SK-N-SH (cell line): ENCODE measurements around the gene MRPL1. TPM values are rescaled to one million over a fixed set of nuclear protein-coding genes. Genes with fewer than 3 reads are reported as not detected.
A peak's percentile ranks its signal among the peaks of the same experiment; 100 is the strongest.

Experiments used
- CTCF ChIA-PET: fragments of 300-600, 350-600 bp; formaldehyde crosslinking; extraction: SDS; loops from one replicate; lab custom pipeline; 2021; lab: Yijun Ruan, JAX
- POLR2A ChIA-PET: fragments of 350-600 bp; sonication (Branson Sonifier 250); formaldehyde crosslinking; extraction: SDS; loops from one replicate; lab custom pipeline; 2020; ENCODE audit warnings: antibody characterized with exemption, inconsistent platforms; lab: Yijun Ruan, JAX
- DNase-seq: peaks from one replicate; pipeline ENCODE4 v3.0.0; 2012
- H2AFZ ChIP-seq: fragments of 200-600 bp; sonication (generic); 2 replicates; pipeline ENCODE4 v1.8.1; 2016; ENCODE audit warnings: antibody characterized with exemption, mild to moderate bottlenecking, low read depth
- H3F3A ChIP-seq: fragments of 200-600 bp; sonication (generic); replicated peaks from 2 replicates; pipeline ENCODE3; 2016; ENCODE audit warnings: antibody characterized with exemption, mild to moderate bottlenecking; ENCODE audit not compliant: insufficient read depth
- H3K27ac ChIP-seq, 2 experiments: fragments of 200-500 bp in 1 of 2; fragments of 200-600 bp in 1 of 2; sonication (Bioruptor generic) in 1 of 2; sonication (generic), shearing (Covaris generic) in 1 of 2; 2 replicates each; pipeline versions ENCODE4 v1.5.1 to v1.6.1; 2014 to 2016; ENCODE audit warnings: low read depth in 2 of 2, inconsistent platforms in 1 of 2, low read length in 1 of 2, mild to moderate bottlenecking in 1 of 2, mixed read lengths in 1 of 2
- H3K27me3 ChIP-seq: fragments of 200-600 bp; sonication (generic), shearing (Covaris generic); 2 replicates; pipeline ENCODE4 v1.6.1; 2016; ENCODE audit warnings: mixed run types; ENCODE audit not compliant: insufficient read depth
- H3K36me3 ChIP-seq, 2 experiments: fragments of 200-500 bp in 1 of 2; fragments of 200-600 bp in 1 of 2; sonication (Bioruptor generic) in 1 of 2; sonication (generic) in 1 of 2; replicated peaks in 1 of 2; 2 replicates each; pipeline versions ENCODE3 to v1.5.1; 2014 to 2016; ENCODE audit warnings: low read length in 1 of 2, mild to moderate bottlenecking in 1 of 2; ENCODE audit not compliant: insufficient read depth in 2 of 2, control insufficient read depth in 1 of 2
- H3K4me1 ChIP-seq, 2 experiments: fragments of 200-500 bp in 1 of 2; fragments of 200-600 bp in 1 of 2; sonication (Bioruptor generic) in 1 of 2; sonication (generic), shearing (Covaris generic) in 1 of 2; 2 replicates each; pipeline versions ENCODE4 v1.5.1 to v1.6.1; 2014 to 2016; ENCODE audit warnings: low read depth in 1 of 2, low read length in 1 of 2, mixed run types in 1 of 2; ENCODE audit not compliant: insufficient read depth in 2 of 2, control insufficient read depth in 1 of 2
- H3K4me2 ChIP-seq: fragments of 200-600 bp; sonication (generic), shearing (Covaris generic); 2 replicates; pipeline ENCODE4 v1.6.1; 2017; ENCODE audit warnings: mixed run types
- H3K4me3 ChIP-seq, 2 experiments: fragments of 200-500 bp in 1 of 2; fragments of 200-600 bp in 1 of 2; sonication (Bioruptor generic) in 1 of 2; sonication (generic), shearing (Covaris generic) in 1 of 2; 2 replicates each; pipeline versions ENCODE4 v1.5.1 to v1.8.1; 2014 to 2016; ENCODE audit warnings: low read depth in 2 of 2, inconsistent platforms in 1 of 2, low read length in 1 of 2, mild to moderate bottlenecking in 1 of 2, mixed read lengths in 1 of 2, moderate library complexity in 1 of 2
- H3K79me2 ChIP-seq: fragments of 200-600 bp; sonication (generic); 2 replicates; pipeline ENCODE4 v1.8.1; 2017; ENCODE audit warnings: mild to moderate bottlenecking; ENCODE audit not compliant: insufficient read depth
- H3K9ac ChIP-seq: fragments of 200-600 bp; sonication (generic); 2 replicates; pipeline ENCODE4 v1.6.1; 2017; ENCODE audit warnings: mixed run types
- H3K9me2 ChIP-seq: fragments of 200-600 bp; sonication (generic); 2 replicates; pipeline ENCODE4 v1.6.1; 2017; ENCODE audit warnings: mixed run types
- H3K9me3 ChIP-seq: fragments of 200-600 bp; sonication (generic); 2 replicates; pipeline ENCODE4 v1.6.1; 2017; ENCODE audit warnings: mixed run types, mild to moderate bottlenecking, moderate library complexity
- H4K20me1 ChIP-seq: fragments of 200-600 bp; sonication (generic); 2 replicates; pipeline ENCODE4 v1.6.1; 2017; ENCODE audit warnings: mild to moderate bottlenecking, mixed run types; ENCODE audit not compliant: insufficient read depth
- EZH2phosphoT487 ChIP-seq: fragments of 200-600 bp; sonication (generic); IDR thresholded peaks from 2 replicates; pipeline ENCODE4 v1.6.1; 2017; ENCODE audit warnings: low read depth, mixed run types, mild to moderate bottlenecking, antibody characterized with exemption, moderate library complexity, borderline replicate concordance
- FOXJ3 ChIP-seq: sonication (generic); formaldehyde crosslinking; IDR thresholded peaks from 2 replicates; pipeline ENCODE4 v1.5.1; 2020; ENCODE audit warnings: mild to moderate bottlenecking, missing genetic modification reagents
- FOXM1 ChIP-seq: IDR thresholded peaks from 2 replicates; pipeline ENCODE4 v1.4.0; 2012; ENCODE audit warnings: low read depth, mild to moderate bottlenecking
- GATA2 ChIP-seq: sonication (generic); formaldehyde crosslinking; IDR thresholded peaks from 2 replicates; pipeline ENCODE4 v1.5.0; 2020; ENCODE audit warnings: mild to moderate bottlenecking, missing genetic modification reagents
- MEF2A ChIP-seq: IDR thresholded peaks from 2 replicates; pipeline ENCODE4 v1.4.0; 2012; ENCODE audit warnings: low read depth, borderline replicate concordance
- MXI1 ChIP-seq: IDR thresholded peaks from 2 replicates; pipeline ENCODE4 v1.6.1; 2012; ENCODE audit warnings: mild to moderate bottlenecking, low read depth, low read length, improper control_type of control experiment
- NRF1 ChIP-seq: IDR thresholded peaks from 2 replicates; pipeline ENCODE4 v1.6.1; 2012; ENCODE audit warnings: low read depth, mild to moderate bottlenecking, low read length
- RCOR1 ChIP-seq: fragments of 150-350 bp; IDR thresholded peaks from 2 replicates; pipeline ENCODE4 v1.6.1; 2017; ENCODE audit warnings: antibody characterized with exemption, low read length
- SMC3 ChIP-seq: IDR thresholded peaks from 2 replicates; pipeline ENCODE4 v1.6.1; 2012; ENCODE audit warnings: low read depth, low read length, improper control_type of control experiment
- YY1 ChIP-seq: IDR thresholded peaks from 2 replicates; pipeline ENCODE4 v1.4.0; 2012; ENCODE audit warnings: low read depth, mild to moderate bottlenecking
- WGBS: methylation state at CpG from one replicate; pipeline ENCODE4 v1.1.6; 2017; ENCODE audit warnings: low lambda C conversion rate; 5-methylcytosine and 5-hydroxymethylcytosine counted together
- polyA plus RNA-seq, 3 experiments: library from polyadenylated mRNA; depleted of rRNA; stranded (reverse); fragments of >200 nt; gene quantifications; 2 replicates each; pipeline ENCODE4 v1.2.3, GENCODE V29; 2012
- TF ChIP-seq, protein P1 (sequence below): IDR thresholded peaks from 2 replicates; pipeline ENCODE4 v1.4.0; 2012; ENCODE audit warnings: low read depth, borderline replicate concordance
- TF ChIP-seq, protein P2 (sequence below): IDR thresholded peaks from 2 replicates; pipeline ENCODE4 v1.4.0; 2012; ENCODE audit warnings: low read depth
- TF ChIP-seq, protein P3 (sequence below): IDR thresholded peaks from 2 replicates; pipeline ENCODE4 v1.6.1; 2012; ENCODE audit warnings: mild to moderate bottlenecking, low read depth, low read length, moderate library complexity
- TF ChIP-seq, protein P4 (sequence below): fragments of 150-350 bp; IDR thresholded peaks from 2 replicates; pipeline ENCODE4 v1.6.1; 2016; ENCODE audit warnings: mild to moderate bottlenecking, low read depth, low read length
- TF ChIP-seq, protein P5 (sequence below): IDR thresholded peaks from 2 replicates; pipeline ENCODE4 v1.4.0; 2012; ENCODE audit warnings: low read depth, borderline replicate concordance
- TF ChIP-seq, protein P6 (sequence below): fragments of 200-600 bp; sonication (generic); IDR thresholded peaks from 2 replicates; pipeline ENCODE4 v1.6.1; 2017; ENCODE audit warnings: antibody characterized with exemption, mild to moderate bottlenecking, moderate library complexity

The MRPL1 gene
- polyA plus RNA-seq, 1 of the 3 experiments (the other 2 are of a cell fraction): 11.0 TPM

DNA sequence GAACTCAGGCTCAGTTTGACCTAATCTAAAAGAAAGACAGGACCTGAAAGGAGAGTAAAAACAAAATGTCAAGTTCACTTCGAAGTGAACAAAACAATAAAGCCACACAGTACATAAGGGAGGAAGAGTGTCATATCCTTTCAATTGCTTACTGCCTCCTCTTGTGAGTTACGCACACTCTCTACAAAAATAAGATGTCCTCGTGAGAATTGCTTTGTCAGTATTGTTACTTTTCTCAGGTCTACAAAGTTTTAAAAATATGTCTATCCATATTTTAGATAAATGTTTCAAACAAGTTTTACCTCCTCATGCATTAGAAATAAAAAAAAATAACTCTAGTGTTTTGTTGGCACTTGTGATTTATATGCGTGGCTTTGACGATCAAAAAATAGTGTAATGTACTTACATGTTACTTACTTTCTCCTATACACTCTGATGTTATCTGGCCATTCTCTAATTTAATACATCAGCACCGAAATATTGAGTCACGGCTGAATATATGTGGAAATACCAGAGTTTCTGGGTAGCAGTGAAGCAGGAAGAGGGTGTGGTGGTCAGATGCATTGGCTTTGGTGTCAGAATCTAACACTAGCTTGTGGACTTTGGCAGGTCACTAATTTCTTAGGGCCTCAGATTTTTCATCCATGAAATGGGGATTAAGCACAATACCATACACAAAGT, 8.1 kb upstream of the MRPL1 start:
- Histone ChIP-seq H3K79me2 (no peaks in the 10 kb centered on the region), H3K4me1 (no peaks in the 10 kb centered on the region), H3F3A (no peaks in the 10 kb centered on the region)
- CTCF ChIA-PET: no interaction called here
- TF ChIP-seq, protein P1, sequence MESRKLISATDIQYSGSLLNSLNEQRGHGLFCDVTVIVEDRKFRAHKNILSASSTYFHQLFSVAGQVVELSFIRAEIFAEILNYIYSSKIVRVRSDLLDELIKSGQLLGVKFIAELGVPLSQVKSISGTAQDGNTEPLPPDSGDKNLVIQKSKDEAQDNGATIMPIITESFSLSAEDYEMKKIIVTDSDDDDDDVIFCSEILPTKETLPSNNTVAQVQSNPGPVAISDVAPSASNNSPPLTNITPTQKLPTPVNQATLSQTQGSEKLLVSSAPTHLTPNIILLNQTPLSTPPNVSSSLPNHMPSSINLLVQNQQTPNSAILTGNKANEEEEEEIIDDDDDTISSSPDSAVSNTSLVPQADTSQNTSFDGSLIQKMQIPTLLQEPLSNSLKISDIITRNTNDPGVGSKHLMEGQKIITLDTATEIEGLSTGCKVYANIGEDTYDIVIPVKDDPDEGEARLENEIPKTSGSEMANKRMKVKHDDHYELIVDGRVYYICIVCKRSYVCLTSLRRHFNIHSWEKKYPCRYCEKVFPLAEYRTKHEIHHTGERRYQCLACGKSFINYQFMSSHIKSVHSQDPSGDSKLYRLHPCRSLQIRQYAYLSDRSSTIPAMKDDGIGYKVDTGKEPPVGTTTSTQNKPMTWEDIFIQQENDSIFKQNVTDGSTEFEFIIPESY: no peak
- TF ChIP-seq RCOR1: no peak
- no peak for TF ChIP-seq NRF1
- TF ChIP-seq, protein P2, sequence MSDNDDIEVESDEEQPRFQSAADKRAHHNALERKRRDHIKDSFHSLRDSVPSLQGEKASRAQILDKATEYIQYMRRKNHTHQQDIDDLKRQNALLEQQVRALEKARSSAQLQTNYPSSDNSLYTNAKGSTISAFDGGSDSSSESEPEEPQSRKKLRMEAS: no peak
- no peak for TF ChIP-seq FOXJ3
- TF ChIP-seq EZH2phosphoT487: no peak
- TF ChIP-seq MEF2A: no peak
- TF ChIP-seq MXI1: no peak
- TF ChIP-seq FOXM1: no peak
- TF ChIP-seq, protein P3, sequence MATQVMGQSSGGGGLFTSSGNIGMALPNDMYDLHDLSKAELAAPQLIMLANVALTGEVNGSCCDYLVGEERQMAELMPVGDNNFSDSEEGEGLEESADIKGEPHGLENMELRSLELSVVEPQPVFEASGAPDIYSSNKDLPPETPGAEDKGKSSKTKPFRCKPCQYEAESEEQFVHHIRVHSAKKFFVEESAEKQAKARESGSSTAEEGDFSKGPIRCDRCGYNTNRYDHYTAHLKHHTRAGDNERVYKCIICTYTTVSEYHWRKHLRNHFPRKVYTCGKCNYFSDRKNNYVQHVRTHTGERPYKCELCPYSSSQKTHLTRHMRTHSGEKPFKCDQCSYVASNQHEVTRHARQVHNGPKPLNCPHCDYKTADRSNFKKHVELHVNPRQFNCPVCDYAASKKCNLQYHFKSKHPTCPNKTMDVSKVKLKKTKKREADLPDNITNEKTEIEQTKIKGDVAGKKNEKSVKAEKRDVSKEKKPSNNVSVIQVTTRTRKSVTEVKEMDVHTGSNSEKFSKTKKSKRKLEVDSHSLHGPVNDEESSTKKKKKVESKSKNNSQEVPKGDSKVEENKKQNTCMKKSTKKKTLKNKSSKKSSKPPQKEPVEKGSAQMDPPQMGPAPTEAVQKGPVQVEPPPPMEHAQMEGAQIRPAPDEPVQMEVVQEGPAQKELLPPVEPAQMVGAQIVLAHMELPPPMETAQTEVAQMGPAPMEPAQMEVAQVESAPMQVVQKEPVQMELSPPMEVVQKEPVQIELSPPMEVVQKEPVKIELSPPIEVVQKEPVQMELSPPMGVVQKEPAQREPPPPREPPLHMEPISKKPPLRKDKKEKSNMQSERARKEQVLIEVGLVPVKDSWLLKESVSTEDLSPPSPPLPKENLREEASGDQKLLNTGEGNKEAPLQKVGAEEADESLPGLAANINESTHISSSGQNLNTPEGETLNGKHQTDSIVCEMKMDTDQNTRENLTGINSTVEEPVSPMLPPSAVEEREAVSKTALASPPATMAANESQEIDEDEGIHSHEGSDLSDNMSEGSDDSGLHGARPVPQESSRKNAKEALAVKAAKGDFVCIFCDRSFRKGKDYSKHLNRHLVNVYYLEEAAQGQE: no peak
- TF ChIP-seq, protein P4, sequence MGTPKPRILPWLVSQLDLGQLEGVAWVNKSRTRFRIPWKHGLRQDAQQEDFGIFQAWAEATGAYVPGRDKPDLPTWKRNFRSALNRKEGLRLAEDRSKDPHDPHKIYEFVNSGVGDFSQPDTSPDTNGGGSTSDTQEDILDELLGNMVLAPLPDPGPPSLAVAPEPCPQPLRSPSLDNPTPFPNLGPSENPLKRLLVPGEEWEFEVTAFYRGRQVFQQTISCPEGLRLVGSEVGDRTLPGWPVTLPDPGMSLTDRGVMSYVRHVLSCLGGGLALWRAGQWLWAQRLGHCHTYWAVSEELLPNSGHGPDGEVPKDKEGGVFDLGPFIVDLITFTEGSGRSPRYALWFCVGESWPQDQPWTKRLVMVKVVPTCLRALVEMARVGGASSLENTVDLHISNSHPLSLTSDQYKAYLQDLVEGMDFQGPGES: no peak
- no peak for TF ChIP-seq YY1
- TF ChIP-seq, protein P5, sequence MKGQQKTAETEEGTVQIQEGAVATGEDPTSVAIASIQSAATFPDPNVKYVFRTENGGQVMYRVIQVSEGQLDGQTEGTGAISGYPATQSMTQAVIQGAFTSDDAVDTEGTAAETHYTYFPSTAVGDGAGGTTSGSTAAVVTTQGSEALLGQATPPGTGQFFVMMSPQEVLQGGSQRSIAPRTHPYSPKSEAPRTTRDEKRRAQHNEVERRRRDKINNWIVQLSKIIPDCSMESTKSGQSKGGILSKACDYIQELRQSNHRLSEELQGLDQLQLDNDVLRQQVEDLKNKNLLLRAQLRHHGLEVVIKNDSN: no peak
- TF ChIP-seq, protein P6, sequence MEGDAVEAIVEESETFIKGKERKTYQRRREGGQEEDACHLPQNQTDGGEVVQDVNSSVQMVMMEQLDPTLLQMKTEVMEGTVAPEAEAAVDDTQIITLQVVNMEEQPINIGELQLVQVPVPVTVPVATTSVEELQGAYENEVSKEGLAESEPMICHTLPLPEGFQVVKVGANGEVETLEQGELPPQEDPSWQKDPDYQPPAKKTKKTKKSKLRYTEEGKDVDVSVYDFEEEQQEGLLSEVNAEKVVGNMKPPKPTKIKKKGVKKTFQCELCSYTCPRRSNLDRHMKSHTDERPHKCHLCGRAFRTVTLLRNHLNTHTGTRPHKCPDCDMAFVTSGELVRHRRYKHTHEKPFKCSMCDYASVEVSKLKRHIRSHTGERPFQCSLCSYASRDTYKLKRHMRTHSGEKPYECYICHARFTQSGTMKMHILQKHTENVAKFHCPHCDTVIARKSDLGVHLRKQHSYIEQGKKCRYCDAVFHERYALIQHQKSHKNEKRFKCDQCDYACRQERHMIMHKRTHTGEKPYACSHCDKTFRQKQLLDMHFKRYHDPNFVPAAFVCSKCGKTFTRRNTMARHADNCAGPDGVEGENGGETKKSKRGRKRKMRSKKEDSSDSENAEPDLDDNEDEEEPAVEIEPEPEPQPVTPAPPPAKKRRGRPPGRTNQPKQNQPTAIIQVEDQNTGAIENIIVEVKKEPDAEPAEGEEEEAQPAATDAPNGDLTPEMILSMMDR: no peak
- no peak for TF ChIP-seq SMC3
- no peak for TF ChIP-seq GATA2 (CRISPR knock-in tag)
- TF ChIP-seq, all 33 proteins: peak for 0
- Histone ChIP-seq H3K27me3 (no peaks in the 10 kb centered on the region), H3K4me3 (no peak overlapping the region), H3K4me2 (no peak overlapping the region), H3K27ac (no peak overlapping the region), H4K20me1 (no peaks in the 10 kb centered on the region), H2AFZ (peak overlapping the region; percentile 4; the same call in 1 of the 2 replicates), H3K9ac (no peak overlapping the region), H3K36me3 (no peaks in the 10 kb centered on the region), H3K9me3 (no peaks in the 10 kb centered on the region), H3K9me2 (no peaks in the 10 kb centered on the region)
- DNase-seq: no peak
- POLR2A ChIA-PET: no interaction called here
- WGBS: 81% methylated on average over 7 of the region's 7 CpGs
